ENCODE results near the gene PTX4.

The PTX4 gene

GRCh38 chr16:1459967-1460366 lies 28.8 kb downstream of the PTX4 start:
- DNase-seq (ENCODE audit: low spot score) = no peak

- DNase-seq (ENCODE audit: low spot score) = no peak
These were observed 29.8 kb downstream of the PTX4 start for GRCh38 chr16:1458977-1459341.

- no peak for DNase-seq (ENCODE audit: low spot score)
These were observed 30.3 kb downstream of the PTX4 start for GRCh38 chr16:1458336-1458976.

- no peak for DNase-seq (ENCODE audit: low spot score)
These were observed 31.1 kb downstream of the PTX4 start for GRCh38 chr16:1457489-1458245.

- DNase-seq (ENCODE audit: low spot score) = no peak
These were observed 31.8 kb downstream of the PTX4 start for GRCh38 chr16:1456951-1457350.

GRCh38 chr16:1455190-1456171 lies 33.3 kb downstream of the PTX4 start:
- DNase-seq (ENCODE audit: low spot score) = no peak

GRCh38 chr16:1454561-1454960 lies 34.2 kb downstream of the PTX4 start:
- no peak for DNase-seq (ENCODE audit: low spot score)

GRCh38 chr16:1453316-1453715 lies 35.4 kb downstream of the PTX4 start:
- DNase-seq (ENCODE audit: low spot score) = no peak

GRCh38 chr16:1452530-1452929 lies 36.2 kb downstream of the PTX4 start:
- no peak for DNase-seq (ENCODE audit: low spot score)

- no peak for DNase-seq (ENCODE audit: low spot score)
These were observed 36.9 kb downstream of the PTX4 start for GRCh38 chr16:1451702-1452392.

- DNase-seq (ENCODE audit: low spot score) = no peak
These were observed 37.9 kb downstream of the PTX4 start for GRCh38 chr16:1450841-1451240.

GRCh38 chr16:1450218-1450617 lies 38.5 kb downstream of the PTX4 start:
- no peak for DNase-seq (ENCODE audit: low spot score)

- no peak for DNase-seq (ENCODE audit: low spot score)
These were observed 39.4 kb downstream of the PTX4 start for GRCh38 chr16:1449201-1449788.

- DNase-seq (ENCODE audit: low spot score) = no peak
These were observed 40.1 kb downstream of the PTX4 start for GRCh38 chr16:1448536-1449116.

GRCh38 chr16:1447965-1448364 lies 40.8 kb downstream of the PTX4 start:
- DNase-seq (ENCODE audit: low spot score) = no peak

- DNase-seq (ENCODE audit: low spot score) = no peak
These were observed 42.3 kb downstream of the PTX4 start for GRCh38 chr16:1446296-1447080.

- DNase-seq (ENCODE audit: low spot score) = no peak
These were observed 43.1 kb downstream of the PTX4 start for GRCh38 chr16:1445518-1446203.

GRCh38 chr16:1444730-1445517 lies 43.8 kb downstream of the PTX4 start:
- DNase-seq (ENCODE audit: low spot score) = no peak
